Measurements from ENCODE around the gene HDAC3.

Gene HDAC3

GRCh38 chr5:141649972-141650371 is 13.3 kb upstream of the HDAC3 start:
- no peak overlapping the region for H3K4me3 ChIP-seq (ENCODE audit: low read length)
- no peak for DNase-seq (ENCODE audit: low read depth)
- TF ChIP-seq CTCF (conservative IDR thresholded peaks at IDR 0.05; ENCODE audit: low read depth, low read length), result no peak

GRCh38 chr5:141649056-141649688 is 12.5 kb upstream of the HDAC3 start:
- H3K4me3 ChIP-seq (ENCODE audit: low read length), result no peak overlapping the region
- no peak for DNase-seq (ENCODE audit: low read depth)
- no peak for TF ChIP-seq CTCF (conservative IDR thresholded peaks at IDR 0.05; ENCODE audit: low read depth, low read length)

DNA sequence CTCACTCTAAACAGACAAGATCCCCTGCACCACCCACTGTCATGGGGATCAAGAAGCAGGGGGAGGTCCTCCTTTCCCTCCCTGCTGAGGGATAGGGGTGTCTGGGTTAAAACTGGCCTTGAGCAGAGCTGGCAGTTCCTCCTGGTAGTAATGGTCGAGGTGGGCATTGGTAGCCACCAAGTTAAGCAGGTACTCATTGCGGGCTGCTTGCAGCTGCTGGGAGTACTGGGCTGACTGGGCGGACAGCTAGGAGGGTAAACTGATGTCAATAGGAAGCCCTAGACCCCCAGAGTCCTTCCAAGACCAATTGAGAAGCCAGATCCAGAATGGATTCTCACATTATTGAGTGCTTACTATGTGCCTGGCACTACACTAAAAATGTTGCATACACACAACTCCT is 11.2 kb upstream of the HDAC3 start:
- no peak for DNase-seq (ENCODE audit: low read depth)
- TF ChIP-seq CTCF (conservative IDR thresholded peaks at IDR 0.05; ENCODE audit: low read depth, low read length), result no peak
- H3K4me3 ChIP-seq (ENCODE audit: low read length), result no peak overlapping the region

GRCh38 chr5:141647242-141647641 is 10.6 kb upstream of the HDAC3 start:
- DNase-seq (ENCODE audit: low read depth), result no peak
- no peak overlapping the region for H3K4me3 ChIP-seq (ENCODE audit: low read length)
- TF ChIP-seq CTCF (conservative IDR thresholded peaks at IDR 0.05; ENCODE audit: low read depth, low read length), result no peak

DNA sequence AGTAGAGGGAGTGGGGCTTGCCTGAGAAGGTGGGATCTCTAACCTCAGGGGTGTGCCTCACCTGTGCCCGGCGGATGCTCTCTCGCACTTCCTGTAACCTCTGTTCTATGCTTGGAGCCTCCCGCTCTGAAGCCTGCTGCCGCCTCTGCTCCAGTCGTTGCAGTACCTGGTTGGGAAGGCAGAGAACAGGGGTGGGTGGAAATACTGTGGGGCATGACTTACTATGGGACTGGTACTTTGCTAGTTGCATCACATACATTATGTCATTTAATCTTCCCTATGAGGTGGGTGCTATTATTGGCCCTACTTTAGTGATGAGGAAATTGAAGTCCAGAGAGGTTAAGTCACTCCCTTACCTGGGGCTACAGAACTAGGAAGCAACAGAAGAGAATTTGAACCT is 9.4 kb upstream of the HDAC3 start:
- H3K4me3 ChIP-seq (ENCODE audit: low read length), result no peak overlapping the region
- DNase-seq (ENCODE audit: low read depth), result no peak
- TF ChIP-seq CTCF (conservative IDR thresholded peaks at IDR 0.05; ENCODE audit: low read depth, low read length), result no peak

- no peak for DNase-seq (ENCODE audit: low read depth)
- H3K4me3 ChIP-seq (ENCODE audit: low read length), result no peak overlapping the region
- TF ChIP-seq CTCF (conservative IDR thresholded peaks at IDR 0.05; ENCODE audit: low read depth, low read length), result peak; percentile 57
These were observed 5.1 kb upstream of the HDAC3 start for GRCh38 chr5:141641634-141642267.

- no peak for DNase-seq (ENCODE audit: low read depth)
- no peak overlapping the region for H3K4me3 ChIP-seq (ENCODE audit: low read length)
- no peak for TF ChIP-seq CTCF (conservative IDR thresholded peaks at IDR 0.05; ENCODE audit: low read depth, low read length)
These were observed 4.0 kb upstream of the HDAC3 start for GRCh38 chr5:141640698-141641097.
